ENCODE measurements around the gene RAD51B. TPM values are rescaled to one million over a fixed set of nuclear protein-coding genes. Genes with fewer than 3 reads are reported as not detected.

RAD51B gene
- total and polyA plus RNA-seq, 8 donors, result 10.8 to 18.3 (median 14.1) TPM

GRCh38 chr14:67892466-67893100 lies 73.0 kb downstream of the RAD51B start:
- H3K4me1 ChIP-seq, result no peaks in the 10 kb centered on the region
- H3K4me3 ChIP-seq, result no peak overlapping the region
- H3K9me3 ChIP-seq, result no peaks in the 10 kb centered on the region
- H3K36me3 ChIP-seq, result no peaks in the 10 kb centered on the region
- intact Hi-C loops (cut with DNase I), result no loop called here
- ATAC-seq (no peak), DNase-seq (no peak)
- H3K27ac ChIP-seq, result no peak overlapping the region
- no peak for TF ChIP-seq CTCF (IDR thresholded peaks at IDR 0.05)
- no peaks in the 10 kb centered on the region for H3K27me3 ChIP-seq

DNA sequence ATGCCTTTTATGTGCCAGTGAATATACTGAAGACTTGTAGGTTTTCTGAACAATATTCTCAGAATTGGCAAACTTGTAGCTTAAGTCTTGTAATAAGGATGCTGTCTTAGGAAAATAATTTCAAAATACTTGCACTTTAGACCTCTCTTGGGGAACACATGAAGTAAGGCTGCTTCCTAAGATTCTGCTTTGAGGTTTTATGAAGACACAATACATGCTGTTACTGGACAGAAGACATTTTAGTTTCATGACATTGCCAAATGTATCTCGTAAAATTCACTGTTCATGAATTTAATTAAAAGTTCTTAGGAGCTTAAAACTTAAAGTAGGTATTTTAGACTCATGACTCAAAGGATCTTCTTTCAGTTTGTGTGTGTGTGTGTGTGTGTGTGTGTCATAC lies 80.7 kb downstream of the RAD51B start:
- DNase-seq (no peak), ATAC-seq (no peak)
- intact Hi-C loops (cut with DNase I), result no loop called here
- Histone ChIP-seq H3K9me3 (peaks cover 0 to 11% of the 10 kb centered on the region in 2 donors), H3K4me3 (no peak overlapping the region), H3K27ac (no peak overlapping the region), H3K4me1 (no peaks in the 10 kb centered on the region), H3K36me3 (no peaks in the 10 kb centered on the region), H3K27me3 (no peaks in the 10 kb centered on the region)
- no peak for TF ChIP-seq CTCF (IDR thresholded peaks at IDR 0.05)

- Histone ChIP-seq H3K4me3 (no peak overlapping the region), H3K27ac (no peak overlapping the region), H3K27me3 (no peaks in the 10 kb centered on the region), H3K9me3 (peaks cover 0 to 9% of the 10 kb centered on the region in 2 donors), H3K4me1 (no peaks in the 10 kb centered on the region), H3K36me3 (no peaks in the 10 kb centered on the region)
- TF ChIP-seq CTCF (IDR thresholded peaks at IDR 0.05), result no peak
- DNase-seq, result no peak
- ATAC-seq, result no peak
- intact Hi-C loops (cut with DNase I), result no loop called here
Measured at GRCh38 chr14:67908052-67908754, 88.6 kb downstream of the RAD51B start.

DNA sequence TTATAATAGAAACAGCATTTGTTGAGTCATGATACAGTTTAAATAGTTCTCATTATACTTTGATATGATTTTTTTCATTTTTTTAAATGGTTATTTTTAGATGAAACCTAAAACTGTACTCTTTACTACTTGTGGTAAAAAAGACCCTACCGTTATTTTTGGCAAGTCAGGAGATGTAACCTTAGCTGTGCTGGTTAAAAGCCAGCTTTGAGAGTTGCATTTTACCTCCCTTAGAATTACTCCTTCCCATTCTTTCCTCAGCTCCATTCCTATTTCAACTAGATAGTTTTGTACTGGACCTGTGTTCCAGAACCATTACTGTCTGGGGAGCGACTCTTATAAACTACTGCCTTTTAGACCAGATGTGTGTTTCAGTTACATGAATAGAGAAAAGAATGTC lies 92.0 kb downstream of the RAD51B start:
- no peak for DNase-seq
- no peaks in the 10 kb centered on the region for H3K9me3 ChIP-seq
- H3K4me3 ChIP-seq, result no peak overlapping the region
- H3K27me3 ChIP-seq, result no peaks in the 10 kb centered on the region
- no peak overlapping the region for H3K27ac ChIP-seq
- intact Hi-C loops (cut with DNase I), result no loop called here
- H3K36me3 ChIP-seq, result no peaks in the 10 kb centered on the region
- no peak for TF ChIP-seq CTCF (IDR thresholded peaks at IDR 0.05)
- no peaks in the 10 kb centered on the region for H3K4me1 ChIP-seq
- ATAC-seq, result no peak

DNA sequence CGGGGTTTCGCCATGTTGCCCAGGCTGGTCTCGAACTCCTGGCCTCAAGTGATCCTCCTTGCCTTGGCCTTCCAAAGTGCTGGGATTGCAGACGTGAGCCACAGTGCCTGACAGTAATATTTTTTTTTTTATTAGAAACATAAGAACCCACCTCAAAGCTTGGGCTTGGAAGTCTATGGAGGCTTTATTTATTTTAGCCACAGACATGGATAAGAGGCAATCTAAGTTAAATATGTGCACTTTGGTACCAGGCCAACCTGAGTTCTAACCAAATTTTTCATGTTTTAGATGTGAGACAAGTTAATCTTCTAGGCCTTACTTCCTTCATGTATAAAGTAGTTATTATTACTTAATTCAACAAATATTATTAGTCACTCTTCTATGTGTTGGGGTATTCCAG lies 96.9 kb downstream of the RAD51B start:
- DNase-seq (no peak), ATAC-seq (no peak)
- intact Hi-C loops (cut with DNase I), result no loop called here
- Histone ChIP-seq H3K4me1 (no peaks in the 10 kb centered on the region), H3K4me3 (no peak overlapping the region), H3K36me3 (no peaks in the 10 kb centered on the region), H3K27ac (no peak overlapping the region), H3K27me3 (no peaks in the 10 kb centered on the region), H3K9me3 (no peaks in the 10 kb centered on the region)
- TF ChIP-seq CTCF (IDR thresholded peaks at IDR 0.05), result no peak

Data from left lung (tissue), 10 donors.